ENCODE measurements around the gene SELENOI. TPM values are rescaled to one million over a fixed set of nuclear protein-coding genes. Genes with fewer than 3 reads are reported as not detected.
"Not testable (repeated sequence)": the region's sequence is repeated elsewhere in the genome, so short reads cannot be mapped to it uniquely, and the experiment has no call there.

Gene SELENOI
- total RNA-seq, 1 donor from 2014 or later: 10.8 TPM

DNA sequence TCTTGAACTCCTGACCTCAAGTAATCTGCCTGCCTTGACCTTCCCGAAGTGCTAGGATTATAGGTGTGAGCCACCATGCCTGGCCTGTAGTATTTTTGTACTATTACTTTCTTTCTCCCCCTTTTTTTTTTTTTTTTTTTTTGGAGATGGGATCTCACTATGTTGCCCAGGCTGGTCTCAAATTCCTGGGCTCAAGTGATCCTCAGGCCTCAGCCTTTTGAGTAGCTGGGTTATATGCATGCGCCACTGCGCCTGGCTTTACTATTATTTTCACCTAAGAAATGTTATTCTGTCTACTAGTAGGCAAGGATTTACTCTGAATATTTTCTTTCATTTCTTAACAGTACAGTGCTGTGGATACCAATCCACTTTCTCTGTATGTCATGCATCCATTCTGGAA lies 18.0 kb downstream of the SELENOI start:
- Histone ChIP-seq H3K4me3 (no peak overlapping the region), H3K27ac (replicated peaks) (no peak overlapping the region), H3K36me3 (peaks cover 15% of the 10 kb centered on the region), H3K9me3 (replicated peaks) (no peaks in the 10 kb centered on the region), H3K4me1 (peaks cover 1% of the 10 kb centered on the region), H3K27me3 (ENCODE audit: low read depth) (no peaks in the 10 kb centered on the region)
- intact Hi-C loops (cut with micrococcal nuclease): no loop called here
- TF ChIP-seq, protein P1, sequence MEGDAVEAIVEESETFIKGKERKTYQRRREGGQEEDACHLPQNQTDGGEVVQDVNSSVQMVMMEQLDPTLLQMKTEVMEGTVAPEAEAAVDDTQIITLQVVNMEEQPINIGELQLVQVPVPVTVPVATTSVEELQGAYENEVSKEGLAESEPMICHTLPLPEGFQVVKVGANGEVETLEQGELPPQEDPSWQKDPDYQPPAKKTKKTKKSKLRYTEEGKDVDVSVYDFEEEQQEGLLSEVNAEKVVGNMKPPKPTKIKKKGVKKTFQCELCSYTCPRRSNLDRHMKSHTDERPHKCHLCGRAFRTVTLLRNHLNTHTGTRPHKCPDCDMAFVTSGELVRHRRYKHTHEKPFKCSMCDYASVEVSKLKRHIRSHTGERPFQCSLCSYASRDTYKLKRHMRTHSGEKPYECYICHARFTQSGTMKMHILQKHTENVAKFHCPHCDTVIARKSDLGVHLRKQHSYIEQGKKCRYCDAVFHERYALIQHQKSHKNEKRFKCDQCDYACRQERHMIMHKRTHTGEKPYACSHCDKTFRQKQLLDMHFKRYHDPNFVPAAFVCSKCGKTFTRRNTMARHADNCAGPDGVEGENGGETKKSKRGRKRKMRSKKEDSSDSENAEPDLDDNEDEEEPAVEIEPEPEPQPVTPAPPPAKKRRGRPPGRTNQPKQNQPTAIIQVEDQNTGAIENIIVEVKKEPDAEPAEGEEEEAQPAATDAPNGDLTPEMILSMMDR (IDR thresholded peaks at IDR 0.05; ENCODE audit: borderline replicate concordance): no peak
- no peak for DNase-seq

DNA sequence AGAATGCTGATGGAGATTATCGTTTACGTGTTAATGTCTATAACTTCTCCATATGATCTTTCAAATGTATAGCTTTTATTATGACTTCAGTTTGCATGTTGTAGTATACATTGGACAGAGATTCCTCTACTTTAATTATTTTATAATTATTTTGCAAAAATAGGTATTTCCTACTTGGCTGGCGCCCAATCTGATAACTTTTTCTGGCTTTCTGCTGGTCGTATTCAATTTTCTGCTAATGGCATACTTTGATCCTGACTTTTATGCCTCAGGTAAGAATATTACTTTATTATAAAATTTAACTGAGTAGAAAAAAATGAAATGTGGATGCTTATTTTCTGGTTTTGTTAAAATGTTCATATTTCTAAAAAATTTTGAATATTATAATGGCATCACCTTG lies 18.7 kb downstream of the SELENOI start:
- no peak for DNase-seq
- TF ChIP-seq, protein P1 (IDR thresholded peaks at IDR 0.05; ENCODE audit: borderline replicate concordance): no peak
- peaks cover 15% of the 10 kb centered on the region for H3K36me3 ChIP-seq
- H3K27ac ChIP-seq (replicated peaks): no peak overlapping the region
- no peaks in the 10 kb centered on the region for H3K9me3 ChIP-seq (replicated peaks)
- peaks cover 7% of the 10 kb centered on the region for H3K4me1 ChIP-seq
- H3K4me3 ChIP-seq: no peak overlapping the region
- intact Hi-C loops (cut with micrococcal nuclease): no loop called here
- H3K27me3 ChIP-seq (ENCODE audit: low read depth): no peaks in the 10 kb centered on the region

DNA sequence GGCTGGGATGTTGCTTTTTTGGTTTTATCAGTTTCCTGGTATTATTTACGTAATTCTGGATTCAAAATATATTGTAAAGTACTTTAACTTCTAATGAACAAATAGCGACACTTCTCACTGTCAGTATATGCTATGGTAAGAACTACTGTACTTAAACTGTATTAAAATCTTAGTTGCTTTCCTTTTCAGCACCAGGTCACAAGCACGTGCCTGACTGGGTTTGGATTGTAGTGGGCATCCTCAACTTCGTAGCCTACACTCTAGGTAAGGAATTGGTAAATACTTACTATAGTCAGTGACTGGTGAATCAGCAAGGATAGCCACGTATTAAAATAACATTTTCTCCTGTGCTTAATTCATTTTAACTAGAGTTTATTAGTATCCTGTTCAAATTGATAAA lies 21.0 kb downstream of the SELENOI start:
- TF ChIP-seq, protein P1 (IDR thresholded peaks at IDR 0.05; ENCODE audit: borderline replicate concordance): no peak
- H3K4me1 ChIP-seq: peaks cover 7% of the 10 kb centered on the region
- intact Hi-C loops (cut with micrococcal nuclease): no loop called here
- no peak for DNase-seq
- H3K36me3 ChIP-seq: peaks cover 15% of the 10 kb centered on the region
- no peak overlapping the region for H3K4me3 ChIP-seq
- no peak overlapping the region for H3K27ac ChIP-seq (replicated peaks)
- H3K9me3 ChIP-seq (replicated peaks): no peaks in the 10 kb centered on the region
- H3K27me3 ChIP-seq (ENCODE audit: low read depth): no peaks in the 10 kb centered on the region

DNA sequence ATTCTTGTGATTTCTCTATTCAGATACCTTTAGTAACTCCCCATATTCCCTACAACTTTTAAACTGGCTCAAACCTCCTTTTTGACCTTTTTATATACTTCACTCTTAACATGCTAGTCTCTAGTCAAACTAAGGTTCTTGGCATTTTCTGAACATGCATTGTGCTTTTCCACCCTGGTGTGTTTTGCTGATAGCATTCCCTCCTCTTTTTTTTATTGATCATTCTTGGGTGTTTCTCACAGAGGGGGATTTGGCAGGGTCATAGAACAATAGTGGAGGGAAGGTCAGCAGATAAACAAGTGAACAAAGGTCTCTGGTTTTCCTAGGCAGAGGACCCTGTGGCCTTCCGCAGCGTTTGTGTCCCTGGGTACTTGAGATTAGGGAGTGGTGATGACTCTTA lies 23.7 kb downstream of the SELENOI start:
- DNase-seq; H3K9me3 ChIP-seq (replicated peaks); H3K4me3 ChIP-seq; H3K4me1 ChIP-seq; H3K27ac ChIP-seq (replicated peaks); intact Hi-C loops (cut with micrococcal nuclease); H3K27me3 ChIP-seq (ENCODE audit: low read depth): not testable (repeated sequence)
- peaks cover 40% of the 10 kb centered on the region for H3K36me3 ChIP-seq

DNA sequence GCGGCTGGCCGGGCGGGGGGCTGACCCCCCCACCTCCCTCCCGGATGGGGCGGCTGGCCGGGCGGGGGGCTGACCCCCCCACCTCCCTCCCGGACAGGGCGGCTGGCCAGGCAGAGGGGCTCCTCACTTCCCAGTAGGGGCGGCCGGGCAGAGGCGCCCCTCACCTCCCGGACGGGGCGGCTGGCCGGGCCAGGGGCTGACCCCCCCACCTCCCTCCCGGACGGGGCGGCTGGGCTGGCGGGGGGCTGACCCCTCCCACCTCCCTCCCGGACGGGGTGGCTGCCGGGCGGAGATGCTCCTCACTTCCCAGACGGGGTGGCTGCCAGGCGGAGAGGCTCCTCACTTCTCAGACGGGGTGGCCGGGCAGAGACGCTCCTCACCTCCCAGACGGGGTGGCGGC lies 25.0 kb downstream of the SELENOI start:
- H3K4me3 ChIP-seq; H3K9me3 ChIP-seq (replicated peaks); DNase-seq; H3K4me1 ChIP-seq; H3K27me3 ChIP-seq (ENCODE audit: low read depth); intact Hi-C loops (cut with micrococcal nuclease); H3K27ac ChIP-seq (replicated peaks): not testable (repeated sequence)
- peaks cover 46% of the 10 kb centered on the region for H3K36me3 ChIP-seq

DNA sequence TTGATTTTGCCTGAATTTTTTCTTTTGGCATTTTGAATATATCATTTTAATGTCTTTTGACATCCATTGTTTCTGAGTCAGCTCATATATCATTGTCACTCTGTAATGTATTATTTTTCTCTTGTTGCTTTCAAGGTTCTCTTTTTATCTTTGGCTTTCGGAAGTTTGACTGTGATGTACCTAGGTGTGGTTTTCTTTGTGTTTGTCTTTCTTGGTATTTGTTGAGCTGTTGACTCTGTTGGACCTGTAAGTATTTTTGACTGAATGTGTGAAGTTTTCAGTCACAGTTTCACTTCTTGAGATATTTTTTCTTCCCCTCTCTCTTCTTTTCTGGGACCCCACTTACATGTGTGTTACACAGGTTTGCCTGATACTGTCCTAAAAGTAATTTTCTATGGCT lies 30.9 kb downstream of the SELENOI start:
- intact Hi-C loops (cut with micrococcal nuclease): no loop called here
- DNase-seq: no peak
- Histone ChIP-seq H3K9me3 (replicated peaks) (no peaks in the 10 kb centered on the region), H3K27me3 (ENCODE audit: low read depth) (no peaks in the 10 kb centered on the region), H3K4me3 (no peak overlapping the region), H3K27ac (replicated peaks) (no peak overlapping the region), H3K36me3 (peaks cover 68% of the 10 kb centered on the region), H3K4me1 (no peaks in the 10 kb centered on the region)
- TF ChIP-seq, protein P1 (IDR thresholded peaks at IDR 0.05; ENCODE audit: borderline replicate concordance): no peak

DNA sequence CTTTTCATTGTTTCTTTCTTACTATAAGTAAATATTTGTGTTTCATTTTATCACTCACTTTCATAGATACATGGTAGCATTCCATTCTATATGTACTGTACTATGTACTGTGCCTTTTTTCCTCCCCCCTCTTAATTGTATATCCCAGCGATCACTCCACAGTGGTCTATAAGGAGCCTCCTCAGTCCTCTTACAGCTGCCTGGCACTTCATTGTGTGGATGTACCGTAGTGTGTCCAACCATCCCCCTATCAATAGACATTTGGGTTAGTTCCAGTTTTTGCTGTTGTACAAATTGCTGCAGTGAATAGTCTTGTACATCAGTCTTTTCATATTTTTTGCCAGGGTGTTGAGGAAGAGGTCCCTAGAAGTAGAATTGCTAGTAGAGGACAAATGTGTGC lies 34.3 kb downstream of the SELENOI start:
- no peaks in the 10 kb centered on the region for H3K4me1 ChIP-seq
- no peak overlapping the region for H3K27ac ChIP-seq (replicated peaks)
- H3K36me3 ChIP-seq: peaks cover 44% of the 10 kb centered on the region
- no peak for DNase-seq
- no peak overlapping the region for H3K4me3 ChIP-seq
- intact Hi-C loops (cut with micrococcal nuclease): no loop called here
- TF ChIP-seq, protein P1 (IDR thresholded peaks at IDR 0.05; ENCODE audit: borderline replicate concordance): no peak
- H3K27me3 ChIP-seq (ENCODE audit: low read depth): no peaks in the 10 kb centered on the region
- no peaks in the 10 kb centered on the region for H3K9me3 ChIP-seq (replicated peaks)
